H1 (cell line): ENCODE measurements around the gene RAPGEF5. TPM values are rescaled to one million over a fixed set of nuclear protein-coding genes. Genes with fewer than 3 reads are reported as not detected.

Experiments
- CTCF ChIA-PET: fragments of 300-600 bp; sonication (Branson Sonifier 250); formaldehyde crosslinking; loops from one replicate; lab custom pipeline; 2021; ENCODE audit not compliant: partially characterized antibody; lab: Charles Lee
- POLR2A ChIA-PET: fragments of 300-600 bp; sonication (Branson Sonifier 250); formaldehyde crosslinking; loops from one replicate; lab custom pipeline; 2021; ENCODE audit warnings: inconsistent platforms; ENCODE audit not compliant: partially characterized antibody; lab: Charles Lee
- DNase-seq, 2 experiments: peaks; one replicate each; pipeline versions ENCODE4 v3.0.0 to v3.0.0-alpha.2; 2010 to 2022; ENCODE audit warnings: low spot score in 2 of 2, low read depth in 1 of 2, mixed read lengths in 1 of 2
- FAIRE-seq: peaks from 2 replicates; lab custom pipeline; 2011; peaks lifted over from hg19 to GRCh38; lab: Jason Lieb, UNC
- H2AFZ ChIP-seq: 2 replicates; pipeline ENCODE4 v1.8.1; 2012; ENCODE audit warnings: low read length, inconsistent platforms
- H2AK5ac ChIP-seq: 2 replicates; pipeline ENCODE4 v1.6.1; 2013; ENCODE audit warnings: low read depth, low read length
- H2BK120ac ChIP-seq: replicated peaks from 2 replicates; pipeline ENCODE3; 2013; ENCODE audit warnings: low read depth, low read length, inconsistent platforms
- H2BK12ac ChIP-seq: 2 replicates; pipeline ENCODE4 v1.6.1; 2013; ENCODE audit warnings: low read depth, low read length
- H2BK15ac ChIP-seq: 2 replicates; pipeline ENCODE4 v1.6.1; 2013; ENCODE audit warnings: low read length
- H2BK20ac ChIP-seq: 2 replicates; pipeline ENCODE4 v1.6.1; 2013; ENCODE audit warnings: low read length
- H2BK5ac ChIP-seq: 2 replicates; pipeline ENCODE4 v1.6.1; 2013; ENCODE audit warnings: low read depth, low read length
- H3K14ac ChIP-seq: 2 replicates; pipeline ENCODE4 v1.6.1; 2013; ENCODE audit warnings: inconsistent platforms; ENCODE audit not compliant: insufficient read length
- H3K18ac ChIP-seq: 2 replicates; pipeline ENCODE4 v1.6.1; 2013; ENCODE audit warnings: low read length; ENCODE audit errors: extremely low read depth
- H3K23ac ChIP-seq: 2 replicates; pipeline ENCODE4 v1.6.1; 2013; ENCODE audit warnings: inconsistent platforms; ENCODE audit not compliant: insufficient read length
- H3K23me2 ChIP-seq: 2 replicates; pipeline ENCODE4 v1.6.1; 2013; ENCODE audit warnings: low read depth, low read length
- H3K27ac ChIP-seq: 2 replicates; pipeline ENCODE4 v1.6.1; 2011; ENCODE audit warnings: low read depth, low read length, inconsistent platforms
- H3K27me3 ChIP-seq, 4 experiments: replicated peaks in 1 of 4; 1 replicate in 1 of 4; 2 replicates in 3 of 4; pipeline versions ENCODE4 v1.6.1 to v1.8.1; 2011 to 2013; ENCODE audit warnings: low read length in 3 of 4, mild to moderate bottlenecking in 3 of 4, inconsistent platforms in 2 of 4, mixed read lengths in 2 of 4, moderate library complexity in 1 of 4; ENCODE audit not compliant: control insufficient read depth in 3 of 4, insufficient read depth in 3 of 4; ENCODE audit errors: extremely low read depth in 1 of 4
- H3K36me3 ChIP-seq, 4 experiments: 2 replicates each; pipeline versions ENCODE4 v1.6.1 to v1.8.1; 2011 to 2013; ENCODE audit warnings: mild to moderate bottlenecking in 4 of 4, low read length in 3 of 4, moderate library complexity in 2 of 4, control low read depth in 1 of 4, inconsistent platforms in 1 of 4; ENCODE audit not compliant: insufficient read depth in 4 of 4, control insufficient read depth in 2 of 4
- H3K4ac ChIP-seq: replicated peaks from 2 replicates; pipeline ENCODE3; 2013; ENCODE audit warnings: low read length, low read depth, mixed read lengths, inconsistent platforms; ENCODE audit not compliant: insufficient read length
- H3K4me1 ChIP-seq, 4 experiments: replicated peaks in 1 of 4; 1 replicate in 1 of 4; 2 replicates in 3 of 4; pipeline versions ENCODE4 v1.6.1 to v1.8.1; 2011 to 2013; ENCODE audit warnings: low read length in 3 of 4, inconsistent platforms in 2 of 4, mixed read lengths in 1 of 4; ENCODE audit not compliant: insufficient read depth in 4 of 4, control insufficient read depth in 3 of 4
- H3K4me2 ChIP-seq, 2 experiments: 2 replicates each; pipeline versions ENCODE4 v1.6.1 to v1.8.1; 2011 to 2013; ENCODE audit warnings: low read depth in 2 of 2, low read length in 2 of 2, control low read depth in 1 of 2, inconsistent platforms in 1 of 2, mild to moderate bottlenecking in 1 of 2; ENCODE audit not compliant: insufficient read depth in 1 of 2
- H3K4me3 ChIP-seq, 4 experiments: fragments of 200-600, 300-600 bp in 1 of 4; sonication (generic), shearing (Covaris generic), sonication (Bioruptor Twin) in 1 of 4; 2 replicates each; pipeline versions ENCODE4 v1.5.1 to v1.8.1; 2011 to 2016; ENCODE audit warnings: low read length in 4 of 4, low read depth in 3 of 4, control low read depth in 2 of 4, inconsistent platforms in 2 of 4, mild to moderate bottlenecking in 2 of 4, mixed read lengths in 1 of 4, moderate library complexity in 1 of 4; ENCODE audit not compliant: insufficient read depth in 2 of 4; ENCODE audit errors: extremely low read depth in 1 of 4
- H3K56ac ChIP-seq: replicated peaks from 2 replicates; pipeline ENCODE3; 2013; ENCODE audit warnings: low read depth, mild to moderate bottlenecking, mixed read lengths, low read length, inconsistent platforms; ENCODE audit not compliant: insufficient read length
- H3K79me1 ChIP-seq: 2 replicates; pipeline ENCODE4 v1.6.1; 2013; ENCODE audit warnings: low read depth, low read length, control low read depth
- H3K79me2 ChIP-seq, 2 experiments: 2 replicates each; pipeline versions ENCODE4 v1.6.1 to v1.8.1; 2012 to 2013; ENCODE audit warnings: low read length in 2 of 2, mild to moderate bottlenecking in 2 of 2, inconsistent platforms in 1 of 2; ENCODE audit not compliant: insufficient read depth in 2 of 2, control insufficient read depth in 1 of 2
- H3K9ac ChIP-seq, 4 experiments: replicated peaks in 1 of 4; 1 replicate in 1 of 4; 2 replicates in 3 of 4; pipeline versions ENCODE4 v1.6.1 to v1.8.1; 2011 to 2013; ENCODE audit warnings: low read depth in 3 of 4, low read length in 3 of 4, control low read depth in 2 of 4, mild to moderate bottlenecking in 2 of 4, moderate library complexity in 2 of 4, inconsistent platforms in 1 of 4; ENCODE audit errors: extremely low read depth in 1 of 4
- H3K9me3 ChIP-seq, 2 experiments: 2 replicates each; pipeline versions ENCODE4 v1.6.1 to v1.8.1; 2012 to 2013; ENCODE audit warnings: mild to moderate bottlenecking in 2 of 2, moderate library complexity in 2 of 2, control low read depth in 1 of 2, inconsistent platforms in 1 of 2, low read depth in 1 of 2, low read length in 1 of 2, mixed read lengths in 1 of 2; ENCODE audit not compliant: insufficient read depth in 2 of 2
- H4K20me1 ChIP-seq, 2 experiments: replicated peaks in 1 of 2; 2 replicates each; pipeline versions ENCODE3 to v1.8.1; 2011 to 2013; ENCODE audit warnings: inconsistent platforms in 2 of 2, low read length in 2 of 2, mild to moderate bottlenecking in 1 of 2; ENCODE audit not compliant: insufficient read depth in 2 of 2, control insufficient read depth in 1 of 2
- H4K5ac ChIP-seq: 2 replicates; pipeline ENCODE4 v1.6.1; 2013; ENCODE audit warnings: low read length, low read depth, mixed read lengths, inconsistent platforms; ENCODE audit not compliant: insufficient read length
- H4K8ac ChIP-seq: 2 replicates; pipeline ENCODE4 v1.8.0; 2013; ENCODE audit warnings: mild to moderate bottlenecking, moderate library complexity, low read length, inconsistent platforms; ENCODE audit not compliant: insufficient read depth; ENCODE audit errors: extremely low read depth
- H4K91ac ChIP-seq: replicated peaks from 2 replicates; pipeline ENCODE3; 2013; ENCODE audit warnings: low read length, mixed read lengths, inconsistent platforms; ENCODE audit not compliant: insufficient read length
- BACH1 ChIP-seq: IDR thresholded peaks from 2 replicates; pipeline ENCODE4 v1.6.1; 2012; ENCODE audit warnings: low read length, improper control_type of control experiment
- RAD21 ChIP-seq, 2 experiments: IDR thresholded peaks in 1 of 2; conservative IDR thresholded peaks in 1 of 2; 2 replicates each; pipeline ENCODE4 v1.6.1; 2011; ENCODE audit warnings: low read depth in 2 of 2, low read length in 2 of 2, improper control_type of control experiment in 1 of 2, inconsistent platforms in 1 of 2, mild to moderate bottlenecking in 1 of 2, moderate library complexity in 1 of 2
- SAP30 ChIP-seq: fragments of 300-600 bp; sonication (generic); IDR thresholded peaks from 2 replicates; pipeline ENCODE4 v1.7.1; 2012; ENCODE audit warnings: low read length, moderate library complexity, mild to moderate bottlenecking, inconsistent platforms; ENCODE audit not compliant: insufficient read depth, insufficient replicate concordance
- WGBS, 2 experiments: shearing (Covaris generic) in 1 of 2; methylation state at CpG; one replicate each; pipeline versions ENCODE4 v1.1.6 to v1.1.7; 2013 to 2015; ENCODE audit warnings: low lambda C conversion rate in 2 of 2, mixed read lengths in 2 of 2, inconsistent platforms in 1 of 2, low coverage in 1 of 2, missing lambda C conversion rate in 1 of 2; ENCODE audit not compliant: insufficient replicate concordance in 2 of 2, insufficient coverage in 1 of 2, insufficient read length in 1 of 2; ENCODE audit errors: extremely low coverage in 1 of 2, missing lambda C conversion rate in 1 of 2; 5-methylcytosine and 5-hydroxymethylcytosine counted together
- polyA plus RNA-seq, 7 experiments: library from polyadenylated mRNA; depleted of rRNA in 3 of 7; stranded (reverse) in 5 of 7; unstranded in 2 of 7; fragments of >200 nt in 5 of 7; fragments of 200-250 nt in 2 of 7; gene quantifications; 1 replicate in 5 of 7; 2 replicates in 1 of 7; 4 replicates in 1 of 7; pipeline versions ENCODE4 v1.2.1 to v1.2.3, GENCODE V29; 2011 to 2013; ENCODE audit warnings: missing spikeins in 2 of 7, mixed read lengths in 2 of 7
- total RNA-seq: library from RNA; stranded (reverse); fragmentation: NEBNext Ultra II Directional; extraction: Animal tissue kit (Norgen Biotek cat#: 25700); gene quantifications from 2 replicates; pipeline ENCODE4 v1.2.1, GENCODE V29; 2021

The RAPGEF5 gene
- total and polyA plus RNA-seq, 2 of the 8 experiments (the other 6 are each of a cell fraction or from before 2014, with no cell fraction given): 4.4 to 22.9 TPM

- Histone ChIP-seq H3K23me2 (no peaks in the 10 kb centered on the region), H4K20me1 (no peaks in the 10 kb centered on the region), H3K79me2 (peaks cover 0 to 27% of the 10 kb centered on the region in 2 experiments; a peak in 2 of 4 replicates), H4K91ac (no peak overlapping the region), H3K4me3 (no peak overlapping the region), H3K4me2 (no peak overlapping the region), H4K8ac (no peak overlapping the region), H3K18ac (no peak overlapping the region), H3K4me1 (peaks cover 0 to 11% (median 7%) of the 10 kb centered on the region in 4 experiments; a peak in 4 of 7 replicates), H2AK5ac (no peak overlapping the region), H2AFZ (no peak overlapping the region), H3K9ac (no peak overlapping the region), H3K79me1 (no peaks in the 10 kb centered on the region; the same call in 1 of the 2 replicates), H4K5ac (no peak overlapping the region), H3K27ac (no peak overlapping the region), H3K9me3 (no peaks in the 10 kb centered on the region), H2BK120ac (no peak overlapping the region), H3K4ac (no peak overlapping the region), H2BK20ac (no peak overlapping the region), H3K27me3 (no peaks in the 10 kb centered on the region), H3K23ac (no peak overlapping the region), H3K36me3 (peaks cover 0 to 9% (median 2%) of the 10 kb centered on the region in 4 experiments; a peak in 3 of 8 replicates), H3K14ac (no peak overlapping the region), H3K56ac (no peak overlapping the region), H2BK12ac (no peak overlapping the region), H2BK5ac (no peak overlapping the region), H2BK15ac (no peak overlapping the region)
- ChIA-PET POLR2A (no interaction called here), CTCF (interaction anchor here (0.6 to 2.8 kb wide), 5 partner anchors 20 to 240 kb away, joined by 3 to 13 read pairs (median 4); no protein-coding TSS in a partner anchor)
- DNase-seq: no peak
- no peak for FAIRE-seq
- WGBS, 2 experiments: 91% methylated on average over 3 of the region's 4 CpGs; no CpG with 5 or more reads in 1 of the 2 experiments
- TF ChIP-seq RAD21 (IDR thresholded peaks at IDR 0.05 in 1 of 2, conservative IDR thresholded peaks at IDR 0.05 in 1 of 2; ENCODE audit: low read depth in 2 of 2, low read length in 2 of 2) (no peak), SAP30 (no peak), BACH1 (no peak)
Measured at GRCh38 chr7:22316914-22317313, 40.0 kb downstream of the RAPGEF5 start.
